Measurements from ENCODE around the gene SLC5A6. TPM values are rescaled to one million over a fixed set of nuclear protein-coding genes. Genes with fewer than 3 reads are reported as not detected.

Gene SLC5A6
- total RNA-seq, 1 experiment from 2014 or later, result 122 TPM

DNA sequence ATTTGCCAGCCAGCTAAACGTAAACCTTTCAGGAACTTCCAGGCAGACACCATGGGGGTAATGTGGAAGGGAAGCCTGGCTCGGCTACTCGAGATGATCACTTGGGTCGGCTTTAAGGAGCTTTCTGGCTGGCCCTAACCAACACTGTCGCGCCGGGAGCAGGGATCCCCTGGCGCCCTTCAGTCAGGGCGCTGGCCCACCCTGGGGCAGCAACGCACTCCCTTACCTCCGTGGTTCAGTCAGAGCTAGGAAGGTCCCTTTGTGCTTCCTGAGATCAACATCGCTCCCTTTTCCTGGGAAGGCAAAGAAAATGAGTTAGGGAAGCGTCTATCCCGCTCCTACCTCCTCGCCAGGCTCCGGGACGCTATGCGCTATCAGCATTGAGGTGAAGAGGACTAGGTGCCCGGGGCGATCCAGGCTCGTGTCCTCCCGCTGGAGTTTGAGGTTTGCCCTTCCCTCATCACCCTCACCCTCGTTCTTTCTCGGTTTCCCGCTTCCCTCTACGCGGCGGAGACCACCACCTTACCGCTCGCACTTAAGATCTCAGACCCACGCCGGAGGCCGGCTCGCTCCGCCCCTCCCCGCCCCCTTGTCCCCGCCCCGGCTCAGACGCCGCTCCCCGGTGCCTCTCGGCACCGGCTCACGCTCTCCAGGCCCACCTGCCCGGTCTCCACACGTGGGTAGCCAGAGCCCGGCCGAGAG, 676 bp downstream of the SLC5A6 start:
- Mint-ChIP-seq H3K9me3 (no peaks in the 10 kb centered on the region), H3K36me3 (ENCODE audit: insufficient read depth in 1 of 3, low read depth in 3 of 3) (peaks cover 27 to 60% (median 51%) of the 10 kb centered on the region in 3 experiments), H3K4me1 (peaks cover 32 to 38% of the 10 kb centered on the region in 2 experiments), H3K27ac (peak overlapping the region; percentile 94 to 99 (median 96)), H3K4me3 (peak overlapping the region; percentile 96 to 99), H3K27me3 (ENCODE audit: low read depth) (no peaks in the 10 kb centered on the region)
- Histone ChIP-seq H3K4me2 (ENCODE audit: insufficient read depth, insufficient read length, low read length) (peak overlapping the region; percentile 68), H3K14ac (ENCODE audit: insufficient read depth, low read length) (peak overlapping the region; percentile 61), H3K79me2 (ENCODE audit: insufficient read depth, low read length) (no peaks in the 10 kb centered on the region), H2AK5ac (ENCODE audit: insufficient read length, low read length) (no peak overlapping the region), H3K9ac (ENCODE audit: extremely low read depth, insufficient read length, low read length) (peak overlapping the region; percentile 74), H4K20me1 (ENCODE audit: control insufficient read depth, insufficient read depth, insufficient read length) (no peaks in the 10 kb centered on the region), H3K9me3 (ENCODE audit: control insufficient read depth, low read depth, low read length) (no peaks in the 10 kb centered on the region), H2BK5ac (ENCODE audit: insufficient read length, low read length) (no peak overlapping the region), H3K4ac (ENCODE audit: low read depth, low read length) (no peak overlapping the region), H3K79me1 (ENCODE audit: insufficient read depth, low read depth, low read length, poor library complexity, severe bottlenecking) (no peaks in the 10 kb centered on the region), H3K27me3 (ENCODE audit: insufficient read depth, low read length) (no peaks in the 10 kb centered on the region), H3K27ac (ENCODE audit: insufficient read length, low read depth, low read length) (peak overlapping the region; percentile 29), H2BK120ac (ENCODE audit: low read depth, low read length, poor library complexity, severe bottlenecking) (no peak overlapping the region), H3T11ph (ENCODE audit: low read length) (no peak overlapping the region), H3K4me1 (ENCODE audit: insufficient read depth, low read length) (no peaks in the 10 kb centered on the region), H3K23me2 (ENCODE audit: insufficient read length, low read depth, low read length, poor library complexity, severe bottlenecking) (peaks cover 10% of the 10 kb centered on the region), H4K91ac (ENCODE audit: insufficient read length, low read depth, low read length) (no peak overlapping the region), H3K23ac (ENCODE audit: insufficient read length, low read depth, low read length) (no peak overlapping the region), H3K18ac (ENCODE audit: insufficient read length, low read depth, low read length) (peak overlapping the region; percentile 72), H2BK12ac (ENCODE audit: insufficient read length, low read depth, low read length) (no peak overlapping the region), H2BK20ac (ENCODE audit: low read depth, low read length, poor library complexity, severe bottlenecking) (no peak overlapping the region), H3K56ac (ENCODE audit: insufficient read length, low read depth, low read length) (no peak overlapping the region), H4K5ac (ENCODE audit: insufficient read length, low read depth, low read length) (peak overlapping the region; percentile 20), H2AFZ (ENCODE audit: low read length) (no peak overlapping the region), H4K8ac (replicated peaks; ENCODE audit: insufficient read length, low read depth, low read length) (no peak overlapping the region), H2BK15ac (ENCODE audit: low read depth, low read length) (no peak overlapping the region)
- WGBS (ENCODE audit: extremely low coverage, insufficient read length, low lambda C conversion rate), result no CpG with 5 or more reads among the region's 48 CpGs
- no peak for DNase-seq
- TF ChIP-seq, protein P1, sequence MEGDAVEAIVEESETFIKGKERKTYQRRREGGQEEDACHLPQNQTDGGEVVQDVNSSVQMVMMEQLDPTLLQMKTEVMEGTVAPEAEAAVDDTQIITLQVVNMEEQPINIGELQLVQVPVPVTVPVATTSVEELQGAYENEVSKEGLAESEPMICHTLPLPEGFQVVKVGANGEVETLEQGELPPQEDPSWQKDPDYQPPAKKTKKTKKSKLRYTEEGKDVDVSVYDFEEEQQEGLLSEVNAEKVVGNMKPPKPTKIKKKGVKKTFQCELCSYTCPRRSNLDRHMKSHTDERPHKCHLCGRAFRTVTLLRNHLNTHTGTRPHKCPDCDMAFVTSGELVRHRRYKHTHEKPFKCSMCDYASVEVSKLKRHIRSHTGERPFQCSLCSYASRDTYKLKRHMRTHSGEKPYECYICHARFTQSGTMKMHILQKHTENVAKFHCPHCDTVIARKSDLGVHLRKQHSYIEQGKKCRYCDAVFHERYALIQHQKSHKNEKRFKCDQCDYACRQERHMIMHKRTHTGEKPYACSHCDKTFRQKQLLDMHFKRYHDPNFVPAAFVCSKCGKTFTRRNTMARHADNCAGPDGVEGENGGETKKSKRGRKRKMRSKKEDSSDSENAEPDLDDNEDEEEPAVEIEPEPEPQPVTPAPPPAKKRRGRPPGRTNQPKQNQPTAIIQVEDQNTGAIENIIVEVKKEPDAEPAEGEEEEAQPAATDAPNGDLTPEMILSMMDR (conservative IDR thresholded peaks at IDR 0.05), result no peak
